HG03432 (cell line): ENCODE results near the gene KCNN1.

Experiments used
- ATAC-seq: cut with Tn5 transposase; IDR thresholded peaks from one replicate; pipeline ENCODE4 v1.9.1; 2021; ENCODE audit warnings: mild to moderate bottlenecking, moderate library complexity; ENCODE audit not compliant: unreplicated experiment

KCNN1 gene

DNA sequence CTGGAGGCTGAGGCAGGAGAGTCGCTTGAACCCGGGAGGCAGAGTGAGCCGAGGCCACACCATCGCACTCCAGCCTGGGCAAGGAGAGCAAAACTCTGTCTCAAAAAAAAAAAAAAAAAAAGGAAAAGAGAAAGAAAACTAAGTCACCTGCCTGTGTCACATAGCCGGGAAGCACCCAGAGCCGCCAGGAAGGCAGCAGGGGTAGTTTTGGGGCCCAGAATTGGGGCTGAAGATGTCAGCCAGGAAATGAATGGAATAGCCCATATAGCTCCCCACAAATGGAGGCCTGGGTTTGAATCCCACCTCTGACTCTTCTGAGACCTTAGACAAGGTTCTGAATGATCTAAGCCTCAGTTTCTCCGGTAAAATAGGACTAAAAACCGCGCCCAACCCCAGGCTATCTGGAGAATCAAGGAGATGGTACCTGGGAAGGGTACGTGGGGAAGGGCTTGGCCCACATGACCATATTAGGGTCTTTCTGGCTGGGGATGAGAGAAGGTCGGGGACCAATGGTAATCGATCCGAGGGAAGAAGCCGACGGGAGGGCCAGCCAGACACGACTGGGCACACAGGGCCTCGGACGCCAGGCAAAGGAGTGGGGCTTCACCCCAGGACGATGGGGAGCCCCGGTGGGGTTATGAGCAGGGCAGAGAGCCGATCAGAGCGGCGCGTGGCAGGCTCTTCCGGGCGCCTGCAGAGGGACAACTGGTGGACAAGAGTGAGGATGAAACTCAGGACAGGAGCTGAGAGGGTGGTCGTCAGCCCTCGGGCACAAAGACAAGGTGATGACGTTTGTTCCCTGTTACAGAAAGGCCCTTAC is 19.7 kb upstream of the KCNN1 start:
- peak; percentile 34 for ATAC-seq

DNA sequence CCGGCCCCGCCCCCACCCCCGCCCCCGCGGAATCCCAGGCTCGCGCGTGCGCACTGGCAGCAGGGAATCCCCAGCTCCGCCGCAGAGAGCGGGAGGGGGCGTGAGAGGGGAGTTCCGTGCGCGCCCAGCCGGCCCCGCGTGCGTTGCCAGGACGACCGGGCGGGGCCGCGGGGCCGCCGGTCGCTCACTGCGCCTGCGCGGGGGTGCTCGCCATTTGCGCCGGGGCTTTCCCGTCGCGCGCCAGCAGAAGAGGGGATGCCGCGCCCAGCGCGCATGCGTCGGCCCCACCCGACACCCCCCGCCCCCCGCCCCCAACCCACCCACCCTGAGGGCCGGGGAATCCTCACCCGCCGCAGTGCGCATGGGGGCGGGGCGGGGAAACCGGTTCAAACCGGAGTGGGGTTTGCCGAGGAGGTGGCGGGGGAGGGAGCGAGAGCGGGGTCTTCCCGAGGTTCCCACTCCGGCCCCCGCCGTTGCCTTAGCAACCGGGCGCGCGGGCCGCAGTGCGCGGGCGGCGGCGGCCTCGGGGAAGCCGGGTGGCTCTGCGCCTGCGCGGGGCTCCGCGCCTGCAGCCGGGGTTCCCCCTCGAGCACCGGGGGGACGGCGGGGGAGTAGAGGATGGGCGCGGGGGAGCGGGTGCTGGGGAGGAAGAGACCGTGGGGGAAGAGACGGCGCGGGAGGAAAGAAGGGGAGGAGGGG is 18.9 kb upstream of the KCNN1 start:
- ATAC-seq: peak; percentile 63

DNA sequence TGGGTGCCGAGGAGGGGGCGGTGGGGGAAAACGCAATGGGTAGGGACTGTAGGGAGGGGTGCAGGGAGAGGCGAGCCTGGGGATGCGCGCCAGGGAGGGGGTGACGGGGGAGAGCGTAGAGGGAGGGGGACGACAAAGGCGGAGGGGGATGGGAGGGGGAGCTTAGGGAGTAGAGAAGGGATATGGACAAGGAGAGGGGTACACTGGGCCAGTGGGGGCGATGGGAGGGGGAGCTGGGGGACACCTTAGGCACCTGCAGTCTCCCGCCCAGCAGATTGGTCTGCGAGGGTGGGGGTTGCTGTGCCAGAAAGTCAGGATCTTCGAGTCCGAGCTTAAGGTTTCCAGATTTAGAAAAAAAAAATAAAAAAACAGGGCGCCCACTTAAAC is 18.4 kb upstream of the KCNN1 start:
- no peak for ATAC-seq

DNA sequence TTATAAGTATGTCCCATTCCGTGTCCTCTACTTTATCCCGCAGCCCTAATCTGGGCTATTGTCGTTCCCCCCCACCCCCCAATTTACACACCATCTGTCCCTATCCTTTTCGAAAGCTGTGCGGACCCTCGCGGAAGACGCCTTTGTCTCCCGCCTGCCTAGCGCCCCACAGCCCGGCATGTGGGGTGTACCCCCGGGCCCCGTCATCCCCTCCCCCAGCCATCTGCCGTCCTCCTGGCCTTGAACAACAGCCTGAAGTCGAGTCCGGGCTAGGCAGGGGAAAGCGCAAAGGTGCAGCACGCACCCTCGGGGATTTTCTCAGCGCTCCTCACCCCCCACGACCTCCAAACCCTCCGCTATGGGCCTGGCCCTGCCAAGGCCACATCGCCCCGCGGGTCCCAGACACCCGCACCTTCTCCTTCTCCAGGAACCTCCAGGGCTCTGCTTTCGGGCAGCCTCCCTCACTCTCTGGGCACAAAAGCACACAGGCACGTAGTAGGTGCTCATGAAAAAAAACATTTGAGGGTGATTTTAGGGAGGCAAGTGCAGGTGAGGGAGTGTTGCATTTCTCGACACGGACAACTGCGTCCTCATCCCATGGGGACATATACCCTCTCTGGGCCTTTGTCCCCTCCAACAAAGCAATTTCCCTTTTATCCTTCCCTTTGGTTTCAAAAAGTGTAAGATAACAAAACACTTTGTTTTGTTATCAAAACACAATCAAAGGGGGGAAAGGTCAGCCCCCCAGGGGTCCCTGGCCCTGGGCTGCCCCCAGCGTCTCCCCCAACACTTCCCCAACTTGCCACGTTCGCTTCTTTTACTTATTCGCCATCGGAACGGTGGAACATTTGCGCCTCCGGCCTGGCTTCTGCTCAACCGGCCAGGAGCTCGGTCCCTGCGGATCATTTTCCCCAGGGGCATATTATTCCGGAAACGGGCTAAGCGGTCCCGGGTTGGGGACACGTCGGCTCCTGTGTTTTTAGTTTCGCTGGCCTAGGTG is 17.7 kb upstream of the KCNN1 start:
- no peak for ATAC-seq

DNA sequence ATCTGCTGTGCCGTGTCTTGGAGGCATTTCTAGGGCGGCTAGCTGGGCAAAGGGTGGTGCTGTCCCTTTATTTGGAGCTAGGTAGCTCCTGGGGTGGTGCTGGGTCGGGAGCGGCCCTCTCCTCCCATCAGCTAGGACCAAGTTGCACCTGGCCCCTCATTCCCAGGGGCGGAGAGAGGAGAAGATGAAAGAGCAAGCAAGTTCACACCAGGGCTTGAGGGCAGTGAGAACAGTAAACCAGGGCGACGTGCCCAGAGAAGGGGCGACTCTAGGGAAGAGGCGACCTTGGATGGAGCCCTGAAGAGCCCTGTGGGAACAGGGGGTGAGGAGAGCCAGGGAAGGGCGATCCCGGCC is 17.0 kb upstream of the KCNN1 start:
- ATAC-seq: no peak

DNA sequence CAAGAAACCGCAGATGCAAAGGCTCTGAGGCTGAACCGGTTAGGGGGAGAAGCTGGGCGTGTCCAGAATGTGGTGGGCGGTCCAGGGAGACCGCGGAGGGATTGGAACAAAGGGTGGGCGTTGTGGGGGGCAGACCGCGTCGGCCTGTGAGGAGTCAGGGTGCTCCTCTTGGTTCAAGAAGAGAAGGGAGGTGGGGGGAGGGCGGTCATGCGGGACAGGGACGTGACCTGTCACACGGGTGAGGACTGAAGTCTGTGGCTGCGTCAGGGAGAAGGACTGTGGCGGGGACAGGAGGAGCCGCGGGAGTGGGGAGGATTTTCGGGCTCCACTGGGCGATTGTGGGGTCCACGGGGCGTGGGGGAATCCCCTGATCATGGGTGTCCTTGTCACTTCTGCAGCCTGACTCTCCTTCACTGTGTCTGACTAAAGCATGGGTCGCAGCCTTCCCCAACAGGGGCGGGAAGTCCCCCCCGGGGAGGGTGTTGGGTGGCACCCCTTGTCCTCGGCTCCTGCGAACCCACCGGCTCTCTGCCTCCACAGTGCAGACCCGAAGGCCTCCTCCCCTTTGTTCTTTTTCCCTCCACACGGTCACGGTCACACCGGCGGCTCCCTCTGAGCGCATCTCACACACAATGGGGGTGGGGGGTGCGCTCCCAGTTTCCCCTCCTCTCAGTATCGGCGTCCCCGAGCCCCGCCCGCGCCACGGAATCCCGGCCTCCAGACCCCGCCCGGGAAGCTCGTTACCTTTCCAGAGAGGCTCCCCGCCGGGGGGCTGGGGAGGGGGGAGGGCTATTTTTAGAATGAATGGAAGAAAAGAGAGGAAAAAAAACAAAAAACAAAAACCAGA is 16.4 kb upstream of the KCNN1 start:
- no peak for ATAC-seq

DNA sequence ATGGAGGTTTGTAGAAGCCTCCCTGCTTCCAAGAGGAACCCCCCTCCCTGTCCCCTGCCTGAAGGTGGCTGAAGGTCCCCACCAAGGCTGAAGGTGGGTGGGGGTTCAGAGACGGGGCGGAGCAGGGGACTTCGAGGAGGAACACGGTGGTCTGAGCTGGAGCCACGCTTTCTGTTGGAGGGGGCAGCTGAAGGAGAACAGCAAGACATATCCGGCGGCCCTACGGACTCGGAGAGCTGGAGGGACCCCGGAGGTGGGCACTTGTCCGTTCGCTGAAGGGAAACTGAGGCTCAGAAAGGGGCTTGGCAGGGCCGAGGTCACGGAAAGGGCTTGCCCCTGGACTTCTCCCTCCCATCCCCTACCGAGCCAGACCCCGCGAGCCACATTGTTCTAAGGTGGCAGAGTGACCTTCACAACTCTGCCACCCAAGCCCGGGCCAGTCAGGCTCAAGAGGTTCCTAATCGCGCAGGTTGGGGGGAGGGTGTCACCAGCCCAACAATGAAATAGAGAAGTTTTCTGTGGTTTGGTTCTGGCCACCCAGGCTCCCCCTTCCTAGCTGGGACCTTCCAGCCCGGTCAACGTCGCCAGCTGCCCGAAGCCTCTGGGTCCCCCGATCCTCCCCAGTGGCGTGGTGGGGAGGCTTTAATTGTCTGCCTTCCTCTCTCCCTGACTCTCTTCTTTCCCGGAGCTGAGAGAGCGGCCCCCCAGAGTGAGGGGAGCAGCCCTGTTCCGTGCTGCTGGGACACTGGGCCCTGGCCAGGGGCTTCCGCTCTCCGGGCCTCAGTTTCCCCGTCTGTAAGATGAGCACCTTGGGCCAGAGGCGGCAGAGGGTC is 15.5 kb upstream of the KCNN1 start:
- ATAC-seq: no peak

DNA sequence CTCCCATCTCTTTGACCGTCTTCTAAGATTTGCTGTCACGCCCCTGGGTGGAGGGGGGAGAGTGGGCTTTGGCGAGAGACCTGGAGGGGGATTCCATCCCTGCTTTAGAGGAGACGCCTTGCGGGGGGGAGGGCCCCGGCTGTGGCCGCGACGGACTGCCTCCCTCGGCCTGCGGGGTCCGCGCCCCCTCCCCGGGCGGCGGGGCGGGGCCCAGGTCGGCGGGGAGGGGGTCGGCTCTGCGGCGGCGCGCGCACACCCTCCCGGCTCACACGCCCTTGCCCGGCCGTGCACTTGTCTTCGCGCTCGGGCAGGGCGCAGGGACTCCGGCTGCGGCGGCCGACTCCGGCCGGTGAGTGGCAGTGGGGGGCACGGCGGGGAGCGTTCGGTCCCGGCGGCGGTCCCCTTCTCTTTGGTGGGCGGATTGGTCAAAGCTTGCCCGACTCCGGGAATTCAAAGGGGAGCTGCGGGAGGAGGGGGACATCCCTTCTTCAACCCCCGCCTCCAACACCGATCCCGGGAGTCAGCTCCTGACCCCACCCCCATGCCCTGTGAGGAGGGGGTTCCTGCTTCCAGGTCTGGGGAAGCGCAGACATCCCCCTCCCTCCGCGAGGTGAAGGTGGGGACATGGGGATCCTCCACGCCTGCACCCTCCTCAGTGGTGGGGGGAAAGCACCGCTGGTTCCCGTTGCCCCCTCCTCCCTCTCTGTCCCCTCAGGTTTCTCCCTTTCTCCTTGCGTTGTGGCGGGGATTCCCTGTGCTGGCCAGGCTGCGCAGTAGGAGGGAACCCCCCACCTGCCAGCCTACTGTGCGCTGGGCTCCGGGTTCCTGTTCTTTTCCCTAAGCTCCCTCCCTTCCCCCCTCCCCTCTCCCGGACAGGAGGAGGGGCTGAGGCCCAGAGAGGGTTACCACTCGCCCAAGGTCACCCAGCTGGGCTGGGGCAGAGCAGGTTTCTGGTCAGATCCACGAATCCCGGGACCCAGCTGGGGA is 14.6 kb upstream of the KCNN1 start:
- no peak for ATAC-seq

DNA sequence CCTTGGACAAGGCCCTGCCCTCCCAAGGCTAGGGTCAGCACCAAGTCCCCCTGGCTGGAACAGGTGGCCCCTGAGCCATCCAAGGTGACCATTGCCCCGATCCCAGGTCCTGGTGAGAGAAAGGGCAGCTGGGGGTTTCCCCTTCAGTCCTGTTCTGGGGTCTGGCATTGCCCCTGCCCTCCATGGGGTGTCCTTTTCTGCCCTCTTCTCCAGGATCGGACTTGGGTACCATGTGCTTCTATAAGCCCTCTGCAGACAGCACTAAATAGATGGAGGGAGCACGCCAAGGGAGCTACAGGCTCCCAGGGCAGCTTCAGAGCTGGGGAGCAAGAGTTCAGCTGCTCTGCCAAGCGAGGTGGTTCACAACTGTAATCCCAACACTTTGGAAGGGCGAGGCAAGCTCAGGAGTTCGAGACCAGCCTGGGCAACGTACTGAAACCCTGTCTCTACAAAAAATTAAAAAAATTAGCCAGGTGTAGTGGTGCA is 13.5 kb upstream of the KCNN1 start:
- no peak for ATAC-seq

DNA sequence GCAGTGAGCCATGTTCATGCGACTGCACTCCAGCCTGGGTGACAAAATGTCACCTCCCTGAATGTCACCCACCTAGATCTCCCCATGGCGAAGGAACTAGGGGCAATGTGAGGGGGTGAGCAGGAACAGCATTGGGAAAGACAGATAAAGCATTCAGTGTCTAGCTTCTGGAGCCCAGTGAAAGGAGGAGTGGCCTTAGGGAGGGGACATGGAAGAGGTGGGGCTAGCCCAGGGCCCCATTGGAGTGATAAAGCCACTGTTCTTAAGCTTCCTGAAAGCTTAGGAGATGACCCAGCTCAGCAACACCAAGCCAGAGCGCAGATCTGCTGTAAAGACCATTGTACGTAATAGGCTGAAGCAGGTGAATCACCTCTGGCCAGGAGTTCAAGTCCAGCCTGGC is 13.0 kb upstream of the KCNN1 start:
- no peak for ATAC-seq

DNA sequence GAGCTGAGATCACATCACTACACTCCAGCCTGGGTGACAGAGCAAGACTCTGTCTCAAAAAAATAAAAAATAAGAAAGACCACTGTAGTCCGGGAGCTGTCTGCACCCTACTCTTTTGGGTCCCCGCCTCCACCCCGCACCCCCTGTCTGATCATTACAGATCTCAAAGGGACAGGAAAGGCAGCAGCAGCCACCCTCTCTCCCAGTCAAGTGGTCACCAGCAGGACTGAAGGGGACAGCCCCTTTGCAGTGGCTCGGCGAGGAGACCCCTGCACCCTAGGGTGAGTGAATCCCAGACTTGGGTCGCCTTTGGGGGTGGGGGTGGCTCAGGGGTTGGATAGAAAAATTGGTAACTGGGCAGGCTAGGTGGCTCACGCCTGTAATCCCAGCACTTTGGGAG is 12.5 kb upstream of the KCNN1 start:
- no peak for ATAC-seq

DNA sequence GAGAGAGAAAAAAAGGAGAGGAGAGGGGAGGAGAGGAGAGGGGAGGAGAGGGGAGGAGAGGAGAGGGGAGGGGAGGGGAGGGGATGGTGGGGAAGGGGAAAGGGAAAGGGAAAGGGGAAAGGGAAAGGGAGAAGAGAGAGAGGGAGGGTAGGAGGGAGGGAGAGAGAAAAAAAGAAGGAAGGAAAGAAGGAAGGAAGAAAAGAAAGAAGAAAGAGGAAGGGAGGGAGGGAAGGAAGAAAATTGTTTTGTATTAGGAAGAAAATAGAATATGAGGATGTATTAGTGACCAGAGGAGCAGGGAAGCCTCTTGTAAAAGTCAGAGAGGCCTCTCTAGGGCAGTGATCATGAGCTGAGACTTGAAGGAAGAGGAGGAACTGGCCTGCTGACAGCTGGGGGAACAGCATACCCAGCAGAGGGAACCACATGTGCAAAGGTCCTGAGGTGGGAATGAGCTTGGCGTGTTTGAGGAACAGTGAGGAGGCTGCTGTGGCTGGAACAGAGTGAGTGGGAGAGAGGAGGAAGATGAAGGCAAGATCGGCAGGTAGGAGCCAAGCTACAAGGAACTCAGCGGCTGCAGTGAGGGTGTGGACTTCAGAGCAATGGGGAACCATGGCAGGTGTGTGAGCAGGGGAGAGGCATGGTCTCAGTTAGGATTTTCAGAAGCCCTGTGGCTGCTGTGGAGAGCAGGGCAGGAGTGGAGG is 9.6 kb upstream of the KCNN1 start:
- ATAC-seq: no peak

DNA sequence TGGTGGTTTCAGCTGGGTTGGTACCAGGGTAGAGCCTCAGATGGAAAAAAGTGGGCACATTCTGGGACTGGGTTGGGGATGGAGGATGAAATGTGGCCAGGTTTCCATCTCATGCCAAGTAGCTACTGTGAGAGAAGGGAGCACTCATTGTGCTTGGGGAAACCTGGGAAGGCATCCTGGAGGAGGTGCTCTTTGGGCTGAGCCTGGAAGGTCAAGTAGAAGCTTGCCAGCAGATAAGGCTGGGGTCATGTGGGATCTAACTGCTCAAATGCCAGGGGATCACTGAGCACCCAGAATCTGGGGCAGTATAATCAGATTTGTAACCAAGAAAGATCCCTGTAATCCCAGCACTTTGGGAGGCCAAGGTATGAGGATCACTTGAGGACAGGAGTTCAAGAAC is 9.0 kb upstream of the KCNN1 start:
- no peak for ATAC-seq

DNA sequence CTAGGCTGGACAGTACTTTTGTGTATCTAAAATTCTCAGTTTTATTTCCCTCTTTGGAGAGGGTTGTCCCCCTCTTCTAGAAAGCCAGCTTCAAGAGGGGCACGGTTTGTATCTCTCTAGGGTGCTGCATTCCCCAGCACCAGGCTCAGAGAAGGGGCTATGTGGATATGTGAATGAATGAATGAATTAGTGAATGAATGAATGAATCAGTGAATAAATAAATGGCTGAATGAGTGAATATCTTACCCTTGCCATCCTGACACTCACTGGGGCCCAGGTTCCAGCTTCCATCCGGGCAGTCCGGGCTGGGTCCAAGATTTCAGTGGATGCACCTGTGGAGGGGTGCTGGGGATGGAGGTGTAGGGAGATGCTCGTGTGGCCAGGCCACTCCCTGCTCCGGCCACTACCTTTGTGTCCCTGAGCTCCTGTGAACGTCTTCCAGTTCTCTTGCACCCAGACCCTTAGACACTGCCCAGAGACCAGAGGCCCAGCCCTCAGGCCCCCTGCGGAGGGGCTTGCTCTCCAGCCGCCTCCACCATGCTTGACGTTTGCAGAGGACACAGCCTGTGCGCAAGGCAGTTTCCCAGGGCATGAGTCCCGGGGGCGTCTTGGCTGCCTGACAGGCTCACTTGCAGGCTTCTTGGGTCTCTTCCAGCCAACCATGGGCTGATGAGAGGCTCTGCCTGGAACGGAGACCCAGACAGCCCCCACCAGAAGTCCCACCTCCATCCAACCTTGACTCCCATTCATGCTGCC is 2.8 kb upstream of the KCNN1 start:
- no peak for ATAC-seq

DNA sequence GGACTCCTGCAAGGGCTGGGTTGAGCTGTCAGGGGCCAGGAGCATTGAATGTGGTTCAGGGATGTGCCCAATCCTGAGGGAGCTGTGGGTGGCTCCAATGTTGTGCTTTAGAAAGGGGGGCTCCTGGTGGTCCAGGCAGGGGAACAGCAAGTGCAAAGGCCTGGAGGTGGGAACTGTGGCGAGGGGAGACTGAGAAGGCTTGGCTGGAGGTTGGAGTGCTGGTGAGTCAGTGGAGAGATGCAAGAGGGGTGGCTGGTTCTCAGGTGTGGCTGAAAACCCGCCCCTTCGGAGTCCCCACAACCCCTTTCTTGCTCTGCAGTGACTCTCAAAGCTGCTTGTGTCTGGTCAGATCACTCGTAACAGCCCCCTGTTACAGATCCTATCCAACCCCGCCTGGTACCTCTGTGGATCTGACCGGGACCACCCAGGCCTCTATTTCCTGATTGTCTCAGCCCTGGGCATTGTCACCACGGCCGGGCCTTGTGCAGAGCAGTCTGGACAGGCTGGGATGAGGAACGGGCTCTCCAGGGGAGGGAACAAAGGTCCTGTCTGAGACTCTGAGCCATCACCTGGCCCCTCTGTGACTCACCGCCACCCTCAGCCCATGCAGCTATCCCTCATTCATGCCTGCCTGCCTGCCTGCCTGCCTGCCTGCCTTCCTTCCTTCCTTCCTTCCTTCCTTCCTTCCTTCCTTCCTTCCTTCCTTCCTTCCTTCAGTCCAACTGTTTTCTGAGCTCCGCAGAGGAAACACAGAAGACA is 1.4 kb upstream of the KCNN1 start:
- ATAC-seq: no peak

DNA sequence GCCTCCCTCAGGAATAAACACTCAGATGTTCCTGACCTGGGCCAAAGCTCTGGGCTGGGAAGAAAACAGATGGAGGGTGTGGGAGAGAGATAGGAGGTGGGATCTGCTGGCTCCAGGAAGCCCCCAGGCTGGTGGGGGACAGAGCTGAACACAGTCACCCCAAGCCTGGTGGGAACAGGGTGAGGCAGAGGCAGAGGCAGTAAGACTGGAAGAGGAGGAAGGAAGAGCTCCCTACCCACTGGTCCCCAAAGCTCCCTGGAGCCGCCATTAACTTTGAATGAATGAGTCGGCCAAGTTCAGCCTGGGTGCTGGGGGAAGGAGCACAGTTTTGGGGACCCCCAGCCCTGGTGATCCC is 801 bp upstream of the KCNN1 start:
- no peak for ATAC-seq
